Mammary epithelial cell (primary cell): ENCODE results near the gene GAB4.

Experiments
- EZH2 ChIP-seq: IDR thresholded peaks from 2 replicates; pipeline ENCODE4 v1.6.1; 2012; ENCODE audit warnings: low read length, inconsistent platforms, borderline replicate concordance
- TF ChIP-seq, protein P1 (sequence below), 2 donors: IDR thresholded peaks in 1 of 2; conservative IDR thresholded peaks in 1 of 2; 2 replicates each; pipeline ENCODE4 v1.5.1; 2011 to 2012; ENCODE audit warnings: inconsistent platforms in 2 of 2, low read length in 2 of 2, mild to moderate bottlenecking in 2 of 2, control low read depth in 1 of 2, low read depth in 1 of 2; ENCODE audit not compliant: insufficient read depth in 1 of 2; ENCODE audit errors: extremely low read depth in 1 of 2

DNA sequence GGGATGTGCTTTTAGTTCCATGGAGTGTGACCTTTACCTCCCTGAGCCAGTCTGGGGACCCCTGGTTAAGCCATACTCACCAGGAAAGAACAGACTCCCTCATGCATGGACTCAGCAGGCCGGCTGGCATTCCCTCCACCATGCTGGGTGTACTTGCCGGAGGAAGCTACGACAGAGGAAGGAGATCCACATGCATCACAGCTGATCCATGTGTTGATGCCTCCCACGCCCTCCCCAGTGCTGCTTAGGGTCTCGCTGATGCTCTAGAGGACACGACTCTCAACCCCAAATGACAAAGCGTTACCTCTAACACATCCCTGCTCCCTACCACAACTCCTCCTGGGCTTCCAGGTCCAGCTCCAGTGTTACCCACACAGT is 39.8 kb downstream of the GAB4 start:
- TF ChIP-seq, protein P1, sequence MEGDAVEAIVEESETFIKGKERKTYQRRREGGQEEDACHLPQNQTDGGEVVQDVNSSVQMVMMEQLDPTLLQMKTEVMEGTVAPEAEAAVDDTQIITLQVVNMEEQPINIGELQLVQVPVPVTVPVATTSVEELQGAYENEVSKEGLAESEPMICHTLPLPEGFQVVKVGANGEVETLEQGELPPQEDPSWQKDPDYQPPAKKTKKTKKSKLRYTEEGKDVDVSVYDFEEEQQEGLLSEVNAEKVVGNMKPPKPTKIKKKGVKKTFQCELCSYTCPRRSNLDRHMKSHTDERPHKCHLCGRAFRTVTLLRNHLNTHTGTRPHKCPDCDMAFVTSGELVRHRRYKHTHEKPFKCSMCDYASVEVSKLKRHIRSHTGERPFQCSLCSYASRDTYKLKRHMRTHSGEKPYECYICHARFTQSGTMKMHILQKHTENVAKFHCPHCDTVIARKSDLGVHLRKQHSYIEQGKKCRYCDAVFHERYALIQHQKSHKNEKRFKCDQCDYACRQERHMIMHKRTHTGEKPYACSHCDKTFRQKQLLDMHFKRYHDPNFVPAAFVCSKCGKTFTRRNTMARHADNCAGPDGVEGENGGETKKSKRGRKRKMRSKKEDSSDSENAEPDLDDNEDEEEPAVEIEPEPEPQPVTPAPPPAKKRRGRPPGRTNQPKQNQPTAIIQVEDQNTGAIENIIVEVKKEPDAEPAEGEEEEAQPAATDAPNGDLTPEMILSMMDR (conservative IDR thresholded peaks at IDR 0.05 in 1 of 2, IDR thresholded peaks at IDR 0.05 in 1 of 2; ENCODE audit: extremely low read depth in 1 of 2, insufficient read depth in 1 of 2, low read depth in 1 of 2, low read length in 2 of 2): no peak
- no peak for TF ChIP-seq EZH2
